ENCODE results near the gene UNC93A. TPM values are rescaled to one million over a fixed set of nuclear protein-coding genes. Genes with fewer than 3 reads are reported as not detected.
"Not testable (repeated sequence)": the region's sequence is repeated elsewhere in the genome, so short reads cannot be mapped to it uniquely, and the experiment has no call there.

Gene UNC93A
- total RNA-seq, 1 donor from 2014 or later, result not detected

- H3K4me3 ChIP-seq (ENCODE audit: low read depth, low read length), result no peak overlapping the region
- DNase-seq (ENCODE audit: low read depth), result no peak
- TF ChIP-seq, protein P1, sequence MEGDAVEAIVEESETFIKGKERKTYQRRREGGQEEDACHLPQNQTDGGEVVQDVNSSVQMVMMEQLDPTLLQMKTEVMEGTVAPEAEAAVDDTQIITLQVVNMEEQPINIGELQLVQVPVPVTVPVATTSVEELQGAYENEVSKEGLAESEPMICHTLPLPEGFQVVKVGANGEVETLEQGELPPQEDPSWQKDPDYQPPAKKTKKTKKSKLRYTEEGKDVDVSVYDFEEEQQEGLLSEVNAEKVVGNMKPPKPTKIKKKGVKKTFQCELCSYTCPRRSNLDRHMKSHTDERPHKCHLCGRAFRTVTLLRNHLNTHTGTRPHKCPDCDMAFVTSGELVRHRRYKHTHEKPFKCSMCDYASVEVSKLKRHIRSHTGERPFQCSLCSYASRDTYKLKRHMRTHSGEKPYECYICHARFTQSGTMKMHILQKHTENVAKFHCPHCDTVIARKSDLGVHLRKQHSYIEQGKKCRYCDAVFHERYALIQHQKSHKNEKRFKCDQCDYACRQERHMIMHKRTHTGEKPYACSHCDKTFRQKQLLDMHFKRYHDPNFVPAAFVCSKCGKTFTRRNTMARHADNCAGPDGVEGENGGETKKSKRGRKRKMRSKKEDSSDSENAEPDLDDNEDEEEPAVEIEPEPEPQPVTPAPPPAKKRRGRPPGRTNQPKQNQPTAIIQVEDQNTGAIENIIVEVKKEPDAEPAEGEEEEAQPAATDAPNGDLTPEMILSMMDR (conservative IDR thresholded peaks at IDR 0.05; ENCODE audit: low read depth, low read length), result no peak
Measured at GRCh38 chr6:167275001-167275400, 16.1 kb upstream of the UNC93A start.

DNA sequence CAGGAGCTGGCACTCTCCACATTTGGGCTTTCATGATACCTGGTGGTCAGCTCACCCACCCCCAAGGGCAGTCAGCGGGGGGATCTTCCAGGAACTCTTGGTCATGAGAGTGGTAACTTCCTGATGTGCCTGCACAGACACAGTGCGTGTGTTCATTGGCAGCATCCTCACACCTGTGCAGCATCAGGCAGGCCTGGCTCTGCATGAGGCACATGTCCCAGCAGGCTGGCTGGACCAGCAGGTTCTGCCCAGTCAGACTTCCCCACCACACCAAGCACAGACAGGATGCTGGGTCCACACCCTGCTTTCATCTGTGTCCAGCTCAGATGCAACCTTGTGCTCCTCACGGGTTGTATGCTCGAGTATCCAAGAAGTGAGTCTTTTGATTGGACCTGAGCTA lies 15.7 kb upstream of the UNC93A start:
- TF ChIP-seq, protein P1 (conservative IDR thresholded peaks at IDR 0.05; ENCODE audit: low read depth, low read length), result no peak
- DNase-seq (ENCODE audit: low read depth), result no peak
- H3K4me3 ChIP-seq (ENCODE audit: low read depth, low read length), result no peak overlapping the region

GRCh38 chr6:167276772-167277533 lies 14.2 kb upstream of the UNC93A start:
- TF ChIP-seq, protein P1 (conservative IDR thresholded peaks at IDR 0.05; ENCODE audit: low read depth, low read length), result no peak
- no peak overlapping the region for H3K4me3 ChIP-seq (ENCODE audit: low read depth, low read length)

GRCh38 chr6:167278173-167278940 lies 12.8 kb upstream of the UNC93A start:
- not testable (repeated sequence) for H3K4me3 ChIP-seq (ENCODE audit: low read depth, low read length); DNase-seq (ENCODE audit: low read depth)

More at GRCh38 chr6:167276772-167277533, 14.2 kb upstream of the UNC93A start:
- DNase-seq (ENCODE audit: low read depth), result no peak

DNA sequence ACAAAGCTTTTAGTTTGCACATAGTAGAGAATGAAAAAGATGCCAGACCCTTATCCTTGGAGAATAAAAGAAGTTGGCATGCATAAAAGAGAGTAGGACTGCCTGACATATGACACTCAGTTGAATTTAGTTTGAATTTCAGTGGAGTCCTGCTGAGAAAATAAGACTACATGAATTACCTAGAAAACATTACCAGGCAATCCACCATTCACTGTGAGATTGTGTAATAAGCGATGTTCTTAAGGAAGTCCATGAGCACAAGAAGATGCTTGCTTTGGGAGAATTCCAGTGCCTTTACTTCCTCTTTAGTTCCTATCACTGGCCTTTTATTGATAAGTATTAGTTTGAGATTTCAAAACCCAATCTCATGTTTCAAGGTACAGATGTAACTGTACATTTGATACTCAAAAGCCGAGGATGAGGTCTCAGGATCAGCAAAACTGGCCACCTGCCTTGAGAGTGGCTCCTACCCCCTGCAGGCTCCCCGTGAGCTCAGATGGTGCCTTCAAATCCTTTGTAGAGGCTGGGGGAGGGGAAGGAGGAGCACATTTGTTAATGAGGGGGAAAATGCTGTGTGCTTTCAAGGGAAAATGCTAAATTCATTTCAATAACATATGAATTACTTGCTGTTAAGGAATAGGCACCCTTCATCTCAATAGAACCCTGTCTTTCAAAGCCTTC lies 11.2 kb upstream of the UNC93A start:
- no peak for DNase-seq (ENCODE audit: low read depth)
- H3K4me3 ChIP-seq (ENCODE audit: low read depth, low read length), result no peak overlapping the region
- TF ChIP-seq, protein P1 (conservative IDR thresholded peaks at IDR 0.05; ENCODE audit: low read depth, low read length), result no peak

DNA sequence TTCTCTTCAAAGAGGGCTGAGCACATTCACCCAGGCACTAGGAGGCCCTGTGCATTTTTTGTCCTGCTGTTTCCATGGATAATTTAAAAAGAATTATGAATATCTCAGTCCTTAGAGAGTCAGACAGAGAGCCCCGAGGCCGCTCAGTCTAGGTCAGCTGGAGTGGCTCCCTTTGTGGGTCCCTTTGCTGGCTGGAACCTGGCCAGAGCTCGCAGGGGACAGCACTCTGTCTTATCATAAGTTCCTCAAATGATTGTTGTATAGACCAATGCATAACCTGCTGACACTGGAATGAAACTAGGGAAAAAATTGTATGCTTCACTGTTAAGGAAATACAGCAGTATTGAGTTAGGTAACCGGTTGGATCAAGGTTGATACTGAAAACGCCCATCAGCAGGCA lies 10.6 kb upstream of the UNC93A start:
- H3K4me3 ChIP-seq (ENCODE audit: low read depth, low read length); DNase-seq (ENCODE audit: low read depth): not testable (repeated sequence)

GRCh38 chr6:167282165-167282564 lies 8.9 kb upstream of the UNC93A start:
- DNase-seq (ENCODE audit: low read depth), result no peak
- no peak overlapping the region for H3K4me3 ChIP-seq (ENCODE audit: low read depth, low read length)
- TF ChIP-seq, protein P1 (conservative IDR thresholded peaks at IDR 0.05; ENCODE audit: low read depth, low read length), result no peak

DNA sequence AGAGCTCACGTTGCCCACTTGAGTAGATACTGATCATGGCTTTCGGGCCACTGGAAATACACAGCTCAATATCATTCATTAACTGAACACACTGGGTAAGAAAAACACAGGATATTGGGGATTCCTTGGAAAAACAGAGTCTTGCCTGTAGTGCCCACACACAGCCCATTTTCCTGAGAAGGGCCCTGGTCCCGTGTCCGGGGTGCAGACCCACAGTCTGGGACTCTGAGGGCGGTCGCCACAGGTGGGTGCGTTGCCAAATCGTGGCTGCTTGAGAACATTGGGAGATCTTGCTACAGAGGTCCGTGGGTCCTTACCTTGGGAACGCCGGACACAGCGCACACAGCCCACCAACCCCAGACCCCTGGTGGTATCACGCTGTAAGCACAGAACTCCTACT lies 6.5 kb upstream of the UNC93A start:
- DNase-seq (ENCODE audit: low read depth); H3K4me3 ChIP-seq (ENCODE audit: low read depth, low read length): not testable (repeated sequence)
